A549 (cell line): ENCODE measurements around the gene RPS6KA1. TPM values are rescaled to one million over a fixed set of nuclear protein-coding genes. Genes with fewer than 3 reads are reported as not detected.
A peak's percentile ranks its signal among the peaks of the same experiment; 100 is the strongest.

Experiments
- ATAC-seq, 2 experiments: fragments of 200-7000 bp in 1 of 2; fragments of >200 bp in 1 of 2; cut with Nextera tagmentation in 1 of 2; cut with Tn5 transposase in 1 of 2; 3 replicates each; pipeline versions ENCODE4 v1.8.0 to v1.9.1; 2018 to 2020; ENCODE audit warnings: mild to moderate bottlenecking in 1 of 2, moderate library complexity in 1 of 2
- CTCF ChIA-PET: fragments of 300-600 bp; sonication (Branson Sonifier 250); formaldehyde crosslinking; extraction: SDS; loops from one replicate; lab custom pipeline; 2021; ENCODE audit warnings: antibody characterized with exemption, inconsistent platforms; lab: Yijun Ruan, JAX
- POLR2A ChIA-PET: fragments of 350-600 bp; formaldehyde crosslinking; extraction: SDS; loops from one replicate; lab custom pipeline; 2021; ENCODE audit warnings: antibody characterized with exemption, inconsistent platforms; lab: Yijun Ruan, JAX
- DNase-seq, 2 experiments: peaks; one replicate each; pipeline versions ENCODE4 v3.0.0 to v3.0.0-alpha.2; 2011 to 2016; ENCODE audit warnings: low read depth in 1 of 2, low spot score in 1 of 2
- FAIRE-seq: peaks from 2 replicates; lab custom pipeline; 2011; peaks lifted over from hg19 to GRCh38; lab: Jason Lieb, UNC
- H3K27ac ChIP-seq, 2 experiments: fragments of >200 bp; sonication (Bioruptor Twin); formaldehyde crosslinking; 3 replicates each; pipeline ENCODE4 v1.5.1; 2016 to 2017
- H3K4me1 ChIP-seq: fragments of >200 bp; sonication (Bioruptor Twin); formaldehyde crosslinking; 3 replicates; pipeline ENCODE4 v1.6.1; 2016
- H3K4me2 ChIP-seq: fragments of >200 bp; sonication (Bioruptor Twin); formaldehyde crosslinking; 3 replicates; pipeline ENCODE4 v1.6.1; 2016
- H3K4me3 ChIP-seq: fragments of >200 bp; sonication (Bioruptor Twin); formaldehyde crosslinking; 3 replicates; pipeline ENCODE4 v1.5.1; 2016
- H3K9me3 ChIP-seq: fragments of >200 bp; sonication (Bioruptor Twin); formaldehyde crosslinking; 3 replicates; pipeline ENCODE4 v1.6.1; 2016
- CEBPB ChIP-seq, 2 experiments: fragments of >200 bp in 1 of 2; sonication (Bioruptor Twin) in 1 of 2; formaldehyde crosslinking in 1 of 2; IDR thresholded peaks; 2 replicates each; pipeline ENCODE4 v1.6.1; 2012 to 2016
- CHD2 ChIP-seq: fragments of 150-350 bp; IDR thresholded peaks from 2 replicates; pipeline ENCODE4 v1.6.1; 2014; ENCODE audit warnings: low read length; ENCODE audit not compliant: partially characterized antibody
- EHF ChIP-seq: fragments of 250-450 bp; sonication (Bioruptor Pico); IDR thresholded peaks from 2 replicates; pipeline ENCODE4 v1.5.0; 2020; ENCODE audit warnings: mild to moderate bottlenecking
- EHMT2 ChIP-seq: fragments of 200-600 bp; sonication (generic); IDR thresholded peaks from 2 replicates; pipeline ENCODE4 v1.6.1; 2016; ENCODE audit warnings: antibody characterized with exemption, low read depth, mild to moderate bottlenecking, moderate library complexity
- ESRRA ChIP-seq: fragments of 150-350 bp; IDR thresholded peaks from 2 replicates; pipeline ENCODE4 v1.6.1; 2014; ENCODE audit warnings: mild to moderate bottlenecking, low read length, borderline replicate concordance
- FOSB ChIP-seq: fragments of 250-450 bp; sonication (Bioruptor Pico); IDR thresholded peaks from 2 replicates; pipeline ENCODE4 v1.5.0; 2020; ENCODE audit warnings: mild to moderate bottlenecking, moderate library complexity
- HEYL ChIP-seq: fragments of 250-450 bp; sonication (Bioruptor Pico); IDR thresholded peaks from 2 replicates; pipeline ENCODE4 v1.8.0; 2021; ENCODE audit warnings: mild to moderate bottlenecking, moderate library complexity
- HOXB5 ChIP-seq: fragments of 250-450 bp; sonication (Bioruptor Pico); IDR thresholded peaks from 2 replicates; pipeline ENCODE4 v1.5.0; 2020; ENCODE audit warnings: mild to moderate bottlenecking, moderate library complexity
- JUNB ChIP-seq: fragments of >200 bp; sonication (Bioruptor Twin); formaldehyde crosslinking; IDR thresholded peaks from 2 replicates; pipeline ENCODE4 v1.6.1; 2016
- KDM1A ChIP-seq: fragments of 200-600 bp; sonication (generic); IDR thresholded peaks from 2 replicates; pipeline ENCODE4 v1.6.1; 2016; ENCODE audit warnings: low read depth, mild to moderate bottlenecking
- KDM5A ChIP-seq: fragments of 200-600 bp; sonication (generic); IDR thresholded peaks from 2 replicates; pipeline ENCODE4 v1.6.1; 2016; ENCODE audit warnings: antibody characterized with exemption, mild to moderate bottlenecking
- MYC ChIP-seq: IDR thresholded peaks from 2 replicates; pipeline ENCODE4 v1.6.1; 2012; ENCODE audit warnings: mild to moderate bottlenecking, inconsistent platforms, low read length, improper control_type of control experiment, borderline replicate concordance
- NFE2L2 ChIP-seq: fragments of 150-350 bp; conservative IDR thresholded peaks from 2 replicates; pipeline ENCODE4 v1.6.1; 2014; ENCODE audit warnings: low read length
- NPAS2 ChIP-seq: fragments of 250-450 bp; sonication (Bioruptor Pico); IDR thresholded peaks from 2 replicates; pipeline ENCODE4 v1.8.0; 2022; ENCODE audit warnings: mild to moderate bottlenecking, moderate library complexity, borderline replicate concordance
- PHF8 ChIP-seq: fragments of 200-600 bp; sonication (generic); IDR thresholded peaks from 2 replicates; pipeline ENCODE4 v1.6.1; 2016; ENCODE audit warnings: low read depth, mild to moderate bottlenecking, antibody characterized with exemption, moderate library complexity, borderline replicate concordance
- POLR2AphosphoS2 ChIP-seq: conservative IDR thresholded peaks from 2 replicates; pipeline ENCODE4 v1.6.1; 2012; ENCODE audit warnings: low read length, improper control_type of control experiment, inconsistent platforms
- RARB ChIP-seq: fragments of 250-450 bp; sonication (Bioruptor Pico); IDR thresholded peaks from 2 replicates; pipeline ENCODE4 v1.8.0; 2021; ENCODE audit warnings: mild to moderate bottlenecking, moderate library complexity
- RNF2 ChIP-seq: fragments of 200-600 bp; sonication (generic); IDR thresholded peaks from 2 replicates; pipeline ENCODE4 v1.6.1; 2016; ENCODE audit warnings: low read depth, mild to moderate bottlenecking, antibody characterized with exemption, moderate library complexity, borderline replicate concordance
- TFCP2L1 ChIP-seq: fragments of 250-450 bp; sonication (Bioruptor Pico); IDR thresholded peaks from 2 replicates; pipeline ENCODE4 v1.5.0; 2021; ENCODE audit warnings: mild to moderate bottlenecking
- ZC3H11A ChIP-seq: fragments of 450-650 bp; IDR thresholded peaks from 2 replicates; pipeline ENCODE4 v1.6.1; 2014; ENCODE audit warnings: antibody characterized with exemption, mild to moderate bottlenecking
- ZNF302 ChIP-seq: fragments of 250-450 bp; sonication (Bioruptor Pico); IDR thresholded peaks from 2 replicates; pipeline ENCODE4 v1.9.0; 2021; ENCODE audit warnings: inconsistent platforms, mild to moderate bottlenecking, moderate library complexity
- WGBS: methylation state at CpG from one replicate; pipeline ENCODE4 v1.1.6; 2017; ENCODE audit errors: missing lambda C conversion rate; 5-methylcytosine and 5-hydroxymethylcytosine counted together
- polyA plus RNA-seq, 4 experiments: library from polyadenylated mRNA; depleted of rRNA in 3 of 4; stranded (reverse); fragments of >200 nt; fragmentation: RNase III in 1 of 4; extraction: RNeasy Plus Mini Kit Qiagen cat#74134 plus additional on column Dnase treatment in 1 of 4; gene quantifications; 2 replicates in 3 of 4; 3 replicates in 1 of 4; pipeline ENCODE4 v1.2.3, GENCODE V29; 2011 to 2017
- TF ChIP-seq, protein P1 (sequence below): fragments of >200 bp; sonication (Bioruptor Twin); formaldehyde crosslinking; IDR thresholded peaks from 3 replicates; pipeline ENCODE4 v1.5.1; 2016
- TF ChIP-seq, protein P2 (sequence below): fragments of 150-350 bp; IDR thresholded peaks from 2 replicates; pipeline ENCODE4 v1.6.1; 2014; ENCODE audit warnings: low read depth, mild to moderate bottlenecking, low read length
- TF ChIP-seq, protein P3 (sequence below): IDR thresholded peaks from 2 replicates; pipeline ENCODE4 v1.6.1; 2012

Gene RPS6KA1
- polyA plus RNA-seq, 2 of the 4 experiments (the other 2 are of a cell fraction): 9.8 to 12.4 TPM

DNA sequence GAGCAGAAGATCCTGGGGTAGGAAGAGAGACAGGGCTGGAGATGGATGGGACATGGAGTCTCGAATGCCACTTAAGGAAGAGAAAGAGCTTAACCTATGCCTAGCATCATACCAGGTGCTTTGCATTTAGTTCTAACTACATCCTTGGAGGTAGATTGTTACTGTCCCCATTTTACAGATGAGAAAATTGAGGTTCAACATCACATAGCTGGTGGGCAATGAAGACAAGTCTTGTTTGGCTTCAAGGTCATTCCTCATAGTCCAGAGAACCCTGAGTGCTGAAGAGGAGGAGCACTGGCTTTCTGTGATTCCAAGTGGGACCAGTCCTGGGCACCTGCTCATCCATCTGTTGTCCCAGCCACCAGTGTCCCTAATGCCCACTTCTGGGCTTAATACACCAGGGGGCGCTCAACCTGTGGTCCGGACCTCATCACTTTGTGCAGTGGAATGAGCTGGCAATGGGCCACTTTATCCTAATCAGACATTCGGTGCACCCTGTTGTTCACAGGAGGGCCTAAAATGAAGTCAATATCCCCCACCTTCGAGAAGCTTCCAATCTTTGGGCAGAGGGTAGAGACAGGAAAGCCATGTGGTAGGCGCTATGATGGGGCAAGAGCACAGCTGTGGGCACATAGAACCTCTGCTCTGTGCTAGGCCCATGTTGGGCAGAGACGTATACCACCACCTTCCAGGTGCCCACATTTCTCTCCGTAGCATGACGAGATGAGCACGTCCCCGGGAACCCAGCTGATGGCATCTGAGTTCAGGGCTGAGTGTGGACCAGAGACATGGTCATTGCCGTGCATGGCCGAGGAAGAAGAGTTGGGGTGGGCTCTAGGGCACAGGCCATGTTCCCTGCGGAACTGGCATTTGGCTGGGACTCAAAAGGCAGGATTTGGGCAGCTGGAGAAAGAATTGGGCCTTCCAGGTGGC is 9.2 kb downstream of the RPS6KA1 start:
- no peak for TF ChIP-seq CEBPB (IDR thresholded peaks at IDR 0.05)
- TF ChIP-seq, protein P1, sequence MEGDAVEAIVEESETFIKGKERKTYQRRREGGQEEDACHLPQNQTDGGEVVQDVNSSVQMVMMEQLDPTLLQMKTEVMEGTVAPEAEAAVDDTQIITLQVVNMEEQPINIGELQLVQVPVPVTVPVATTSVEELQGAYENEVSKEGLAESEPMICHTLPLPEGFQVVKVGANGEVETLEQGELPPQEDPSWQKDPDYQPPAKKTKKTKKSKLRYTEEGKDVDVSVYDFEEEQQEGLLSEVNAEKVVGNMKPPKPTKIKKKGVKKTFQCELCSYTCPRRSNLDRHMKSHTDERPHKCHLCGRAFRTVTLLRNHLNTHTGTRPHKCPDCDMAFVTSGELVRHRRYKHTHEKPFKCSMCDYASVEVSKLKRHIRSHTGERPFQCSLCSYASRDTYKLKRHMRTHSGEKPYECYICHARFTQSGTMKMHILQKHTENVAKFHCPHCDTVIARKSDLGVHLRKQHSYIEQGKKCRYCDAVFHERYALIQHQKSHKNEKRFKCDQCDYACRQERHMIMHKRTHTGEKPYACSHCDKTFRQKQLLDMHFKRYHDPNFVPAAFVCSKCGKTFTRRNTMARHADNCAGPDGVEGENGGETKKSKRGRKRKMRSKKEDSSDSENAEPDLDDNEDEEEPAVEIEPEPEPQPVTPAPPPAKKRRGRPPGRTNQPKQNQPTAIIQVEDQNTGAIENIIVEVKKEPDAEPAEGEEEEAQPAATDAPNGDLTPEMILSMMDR: peak; percentile 37
- peak; percentile 51; the same call in 1 of the 2 replicates for TF ChIP-seq KDM1A
- POLR2A ChIA-PET: interaction anchor here (1.5 kb wide), 1 partner anchor 250 kb away, joined by 3 read pairs; no protein-coding TSS in a partner anchor
- Histone ChIP-seq H3K4me2 (no peak overlapping the region), H3K9me3 (no peaks in the 10 kb centered on the region), H3K4me1 (peaks cover 12% of the 10 kb centered on the region; the same call in 1 of the 3 replicates), H3K27ac (no peak overlapping the region), H3K4me3 (no peak overlapping the region)
- DNase-seq (peak; percentile 44 to 51), ATAC-seq (peak; percentile 40 to 72; a peak in 4 of 6 replicates), FAIRE-seq (no peak)
- 62% methylated on average over 9 of the region's 14 CpGs for WGBS
- CTCF ChIA-PET: interaction anchor here (0.5 to 4.0 kb wide), 16 partner anchors 8 to 507 kb away, joined by 3 to 28 read pairs (median 6); no protein-coding TSS in a partner anchor

DNA sequence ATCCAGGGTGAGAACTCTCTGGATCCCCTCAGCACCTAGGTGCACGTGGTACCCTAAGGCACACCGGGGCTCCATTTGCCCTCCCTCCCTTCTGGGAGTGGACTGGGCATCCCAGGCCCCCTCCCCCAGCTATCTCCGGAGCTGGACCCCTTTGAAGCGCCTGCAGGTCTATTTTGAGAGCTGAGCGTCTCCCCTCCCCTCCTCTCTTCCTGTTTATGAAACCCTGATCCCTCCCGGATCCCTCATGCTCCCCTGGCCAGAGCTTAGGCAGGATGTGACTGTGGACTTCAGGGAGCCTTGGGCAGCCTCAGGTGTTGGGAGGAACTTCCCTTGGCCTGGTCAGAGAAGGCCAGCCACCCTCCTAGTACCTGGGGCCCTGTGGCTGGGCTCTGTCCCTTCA is 10.2 kb downstream of the RPS6KA1 start:
- peaks cover 12% of the 10 kb centered on the region; the same call in 1 of the 3 replicates for H3K4me1 ChIP-seq
- H3K9me3 ChIP-seq: no peaks in the 10 kb centered on the region
- TF ChIP-seq ZNF302 (CRISPR knock-in tag) (no peak), CEBPB (IDR thresholded peaks at IDR 0.05) (no peak)
- FAIRE-seq (no peak), ATAC-seq (no peak), DNase-seq (no peak)
- POLR2A ChIA-PET: no interaction called here
- CTCF ChIA-PET: interaction anchor here (0.9 to 3.0 kb wide), 4 partner anchors 12 to 60 kb away, joined by 3 to 14 read pairs (median 7); no protein-coding TSS in a partner anchor
- no peak overlapping the region for H3K27ac ChIP-seq
- 86% methylated on average over 6 of the region's 6 CpGs for WGBS
- H3K4me3 ChIP-seq: no peak overlapping the region
- no peak overlapping the region for H3K4me2 ChIP-seq

DNA sequence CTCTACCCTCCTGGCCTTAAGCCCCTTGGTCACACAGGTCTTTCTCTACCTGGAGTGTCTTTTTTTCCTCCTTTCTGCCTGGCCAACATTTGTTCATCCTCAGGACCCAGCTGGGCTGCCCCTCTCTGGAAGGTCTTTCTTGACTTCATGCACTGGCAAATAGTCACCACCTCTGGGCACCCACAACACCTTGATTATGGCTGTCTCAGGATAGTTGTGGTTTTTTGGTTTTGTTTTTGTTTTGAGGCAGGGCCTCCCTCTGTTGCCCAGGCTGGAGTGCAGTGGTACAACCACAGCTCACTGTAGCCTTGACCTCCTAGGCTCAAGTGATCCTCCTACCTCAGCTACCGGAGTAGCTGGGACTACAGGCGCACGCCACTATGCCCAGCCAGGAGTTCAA is 10.8 kb downstream of the RPS6KA1 start:
- no peak for TF ChIP-seq ZC3H11A
- TF ChIP-seq NPAS2 (CRISPR knock-in tag): no peak
- TF ChIP-seq PHF8: no peak
- TF ChIP-seq KDM1A: no peak
- TF ChIP-seq TFCP2L1 (CRISPR knock-in tag): no peak
- no peak for TF ChIP-seq HEYL (CRISPR knock-in tag)
- no peak for TF ChIP-seq FOSB (CRISPR knock-in tag)
- TF ChIP-seq, all 56 proteins: peak for 0
- DNase-seq (no peak), ATAC-seq (no peak), FAIRE-seq (no peak)
- Histone ChIP-seq H3K4me1 (peaks cover 12% of the 10 kb centered on the region; the same call in 1 of the 3 replicates), H3K4me2 (no peak overlapping the region), H3K9me3 (no peaks in the 10 kb centered on the region), H3K4me3 (no peak overlapping the region), H3K27ac (no peak overlapping the region)
- ChIA-PET CTCF (interaction anchor here (2.6 to 3.0 kb wide), 2 partner anchors 11 to 29 kb away, joined by 8 to 14 read pairs; no protein-coding TSS in a partner anchor), POLR2A (no interaction called here)
- WGBS: 98% methylated on average over 3 of the region's 3 CpGs

DNA sequence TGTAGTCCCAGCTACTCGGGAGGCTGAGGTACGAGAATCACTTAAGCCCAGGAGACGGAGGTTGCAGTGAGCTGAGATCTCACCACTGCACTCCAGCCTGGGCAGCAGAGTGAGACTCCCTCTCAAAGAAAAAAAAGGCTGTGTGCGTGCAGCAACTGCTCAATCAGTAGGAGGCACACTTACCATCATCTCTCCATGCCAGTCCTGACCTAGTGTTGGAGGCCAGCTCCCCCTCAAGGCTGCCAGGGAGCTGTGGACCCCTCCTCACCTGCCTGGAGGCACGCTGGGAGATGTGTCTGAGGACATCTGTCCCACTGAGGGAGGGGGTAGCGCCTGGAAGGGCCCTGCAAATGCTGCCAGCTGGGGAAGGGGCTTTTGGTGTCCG is 11.9 kb downstream of the RPS6KA1 start:
- WGBS: 98% methylated on average over 5 of the region's 7 CpGs

More for the DNA sequence above, 11.9 kb downstream of the RPS6KA1 start:
- no peak overlapping the region for H3K4me2 ChIP-seq
- CTCF ChIA-PET: interaction anchor here (1.0 kb wide), 1 partner anchor 19 kb away, joined by 3 read pairs; no protein-coding TSS in a partner anchor
- ATAC-seq: no peak
- H3K27ac ChIP-seq: 0 out of 6 replicates have a peak overlapping the region, but pooled peaks of 1 of the 2 experiments have one; percentile 42
- POLR2A ChIA-PET: no interaction called here
- TF ChIP-seq MYC: no peak
- no peak for TF ChIP-seq POLR2AphosphoS2
- TF ChIP-seq EHMT2: no peak
- TF ChIP-seq EHF: no peak
- TF ChIP-seq FOSB (CRISPR knock-in tag): no peak
- TF ChIP-seq ESRRA: no peak
- TF ChIP-seq, protein P2, sequence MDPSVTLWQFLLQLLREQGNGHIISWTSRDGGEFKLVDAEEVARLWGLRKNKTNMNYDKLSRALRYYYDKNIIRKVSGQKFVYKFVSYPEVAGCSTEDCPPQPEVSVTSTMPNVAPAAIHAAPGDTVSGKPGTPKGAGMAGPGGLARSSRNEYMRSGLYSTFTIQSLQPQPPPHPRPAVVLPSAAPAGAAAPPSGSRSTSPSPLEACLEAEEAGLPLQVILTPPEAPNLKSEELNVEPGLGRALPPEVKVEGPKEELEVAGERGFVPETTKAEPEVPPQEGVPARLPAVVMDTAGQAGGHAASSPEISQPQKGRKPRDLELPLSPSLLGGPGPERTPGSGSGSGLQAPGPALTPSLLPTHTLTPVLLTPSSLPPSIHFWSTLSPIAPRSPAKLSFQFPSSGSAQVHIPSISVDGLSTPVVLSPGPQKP: no peak
- TF ChIP-seq JUNB: no peak
- no peak for TF ChIP-seq NPAS2 (CRISPR knock-in tag)
- TF ChIP-seq RARB (CRISPR knock-in tag): no peak
- TF ChIP-seq KDM5A: no peak
- TF ChIP-seq HOXB5 (CRISPR knock-in tag): no peak
- TF ChIP-seq CHD2: no peak
- TF ChIP-seq NFE2L2: no peak
- TF ChIP-seq, protein P3, sequence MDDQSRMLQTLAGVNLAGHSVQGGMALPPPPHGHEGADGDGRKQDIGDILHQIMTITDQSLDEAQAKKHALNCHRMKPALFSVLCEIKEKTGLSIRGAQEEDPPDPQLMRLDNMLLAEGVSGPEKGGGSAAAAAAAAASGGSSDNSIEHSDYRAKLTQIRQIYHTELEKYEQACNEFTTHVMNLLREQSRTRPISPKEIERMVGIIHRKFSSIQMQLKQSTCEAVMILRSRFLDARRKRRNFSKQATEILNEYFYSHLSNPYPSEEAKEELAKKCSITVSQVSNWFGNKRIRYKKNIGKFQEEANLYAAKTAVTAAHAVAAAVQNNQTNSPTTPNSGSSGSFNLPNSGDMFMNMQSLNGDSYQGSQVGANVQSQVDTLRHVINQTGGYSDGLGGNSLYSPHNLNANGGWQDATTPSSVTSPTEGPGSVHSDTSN: no peak
- TF ChIP-seq RNF2: no peak
- no peaks in the 10 kb centered on the region for H3K9me3 ChIP-seq
- no peak for DNase-seq
- H3K4me1 ChIP-seq: peaks cover 12% of the 10 kb centered on the region; the same call in 1 of the 3 replicates
- no peak for FAIRE-seq
- no peak overlapping the region for H3K4me3 ChIP-seq
